GM18867 (cell line): ENCODE results near the gene SCRN2.

Source experiments
- ATAC-seq: cut with Tn5 transposase; IDR thresholded peaks from one replicate; pipeline ENCODE4 v1.9.1; 2021; ENCODE audit warnings: mild to moderate bottlenecking, moderate library complexity; ENCODE audit not compliant: unreplicated experiment

SCRN2 gene

GRCh38 chr17:47872019-47872650, 31.1 kb upstream of the SCRN2 start:
- ATAC-seq = no peak

DNA sequence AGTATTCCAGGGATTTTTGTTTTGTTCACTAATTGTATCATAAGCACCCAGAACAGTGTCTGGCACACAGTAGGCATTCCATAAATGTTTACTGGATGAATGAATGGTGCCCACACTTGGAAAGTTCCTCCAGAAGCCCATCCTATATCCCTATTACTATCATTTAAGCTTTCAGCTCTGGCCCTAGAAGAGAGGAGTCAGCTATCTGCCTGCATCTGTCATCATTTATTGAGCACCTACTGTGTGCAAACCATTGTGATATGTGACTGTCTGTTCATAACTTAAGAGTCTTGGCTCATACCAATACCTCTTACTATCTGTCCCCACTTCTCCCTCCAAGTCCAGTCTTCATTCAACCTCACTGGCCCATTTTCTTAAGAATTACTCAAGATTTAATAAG, 30.0 kb upstream of the SCRN2 start:
- ATAC-seq = no peak

- no peak for ATAC-seq
Observed at GRCh38 chr17:47870056-47870455, 29.0 kb upstream of the SCRN2 start.

- ATAC-seq = no peak
Observed at GRCh38 chr17:47869114-47869513, 28.0 kb upstream of the SCRN2 start.

- no peak for ATAC-seq
Observed at GRCh38 chr17:47867813-47868533, 26.9 kb upstream of the SCRN2 start.

DNA sequence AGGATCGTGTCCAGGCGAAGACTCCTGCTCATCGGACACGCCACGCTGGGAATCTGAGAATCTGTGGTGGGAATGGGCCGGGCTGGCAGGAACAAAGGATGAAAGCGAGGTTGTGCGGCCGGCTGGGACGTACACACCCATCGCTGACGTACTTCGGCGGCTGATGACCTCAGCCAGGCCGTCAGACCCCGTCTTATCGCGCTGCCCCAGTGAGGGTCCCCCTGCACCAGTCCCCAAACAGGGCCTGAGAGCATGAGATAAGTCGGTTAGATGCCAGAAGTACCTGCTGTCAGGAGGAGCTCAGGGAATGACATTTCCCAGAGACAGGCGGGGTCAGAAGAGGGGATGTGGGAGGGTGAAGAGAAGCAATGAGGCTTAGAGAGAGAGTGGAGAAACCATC, 25.9 kb upstream of the SCRN2 start:
- ATAC-seq = no peak

GRCh38 chr17:47864791-47865216, 23.7 kb upstream of the SCRN2 start:
- ATAC-seq = no peak

GRCh38 chr17:47862621-47863440, 21.8 kb upstream of the SCRN2 start:
- no peak for ATAC-seq

- ATAC-seq = no peak
Observed at GRCh38 chr17:47860386-47860785, 19.3 kb upstream of the SCRN2 start.

- no peak for ATAC-seq
Observed at GRCh38 chr17:47857551-47858455, 16.7 kb upstream of the SCRN2 start.

- no peak for ATAC-seq
Observed at GRCh38 chr17:47856830-47857229, 15.8 kb upstream of the SCRN2 start.

DNA sequence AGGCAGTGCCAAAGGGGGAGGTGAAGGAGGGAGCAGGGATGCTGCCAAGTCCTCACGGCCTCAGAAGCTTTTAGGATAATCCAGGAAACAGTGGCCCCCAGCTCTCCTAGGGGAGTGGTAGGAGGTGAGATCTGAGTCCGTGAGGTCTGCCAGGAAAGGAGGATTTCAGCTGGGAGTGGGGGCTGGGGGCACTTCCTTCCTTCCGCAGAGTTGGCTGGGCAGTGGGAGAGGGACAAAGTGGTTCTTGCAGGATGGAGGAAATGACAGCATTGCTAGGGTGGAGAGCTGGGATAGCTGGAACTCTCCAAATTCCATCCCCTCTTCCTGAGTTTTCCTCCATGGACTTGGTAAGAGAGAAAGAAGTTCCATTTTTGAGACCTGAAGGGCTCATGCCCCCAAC, 14.7 kb upstream of the SCRN2 start:
- ATAC-seq = no peak

DNA sequence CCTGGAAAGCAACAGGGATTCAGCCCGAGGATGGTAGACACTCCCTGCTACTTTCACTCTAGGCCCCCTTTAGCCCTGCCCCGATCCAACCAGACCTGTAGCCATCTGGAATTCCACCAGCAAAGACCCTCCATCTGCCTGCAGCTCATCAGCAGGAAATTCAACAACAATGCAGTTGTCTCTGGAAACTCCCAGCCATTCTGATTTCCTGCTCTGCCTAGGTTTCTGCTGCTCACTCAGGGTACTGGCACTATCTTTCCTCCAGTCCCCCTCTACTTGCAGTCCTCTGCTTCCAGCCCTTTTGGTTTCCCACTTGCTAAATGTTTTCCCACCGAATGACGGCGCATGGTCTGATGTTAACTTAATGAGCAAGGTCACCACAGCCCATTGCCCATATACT, 12.5 kb upstream of the SCRN2 start:
- no peak for ATAC-seq

GRCh38 chr17:47852113-47852949, 11.3 kb upstream of the SCRN2 start:
- no peak for ATAC-seq

- ATAC-seq = no peak
Observed at GRCh38 chr17:47851764-47852112, 10.7 kb upstream of the SCRN2 start.

DNA sequence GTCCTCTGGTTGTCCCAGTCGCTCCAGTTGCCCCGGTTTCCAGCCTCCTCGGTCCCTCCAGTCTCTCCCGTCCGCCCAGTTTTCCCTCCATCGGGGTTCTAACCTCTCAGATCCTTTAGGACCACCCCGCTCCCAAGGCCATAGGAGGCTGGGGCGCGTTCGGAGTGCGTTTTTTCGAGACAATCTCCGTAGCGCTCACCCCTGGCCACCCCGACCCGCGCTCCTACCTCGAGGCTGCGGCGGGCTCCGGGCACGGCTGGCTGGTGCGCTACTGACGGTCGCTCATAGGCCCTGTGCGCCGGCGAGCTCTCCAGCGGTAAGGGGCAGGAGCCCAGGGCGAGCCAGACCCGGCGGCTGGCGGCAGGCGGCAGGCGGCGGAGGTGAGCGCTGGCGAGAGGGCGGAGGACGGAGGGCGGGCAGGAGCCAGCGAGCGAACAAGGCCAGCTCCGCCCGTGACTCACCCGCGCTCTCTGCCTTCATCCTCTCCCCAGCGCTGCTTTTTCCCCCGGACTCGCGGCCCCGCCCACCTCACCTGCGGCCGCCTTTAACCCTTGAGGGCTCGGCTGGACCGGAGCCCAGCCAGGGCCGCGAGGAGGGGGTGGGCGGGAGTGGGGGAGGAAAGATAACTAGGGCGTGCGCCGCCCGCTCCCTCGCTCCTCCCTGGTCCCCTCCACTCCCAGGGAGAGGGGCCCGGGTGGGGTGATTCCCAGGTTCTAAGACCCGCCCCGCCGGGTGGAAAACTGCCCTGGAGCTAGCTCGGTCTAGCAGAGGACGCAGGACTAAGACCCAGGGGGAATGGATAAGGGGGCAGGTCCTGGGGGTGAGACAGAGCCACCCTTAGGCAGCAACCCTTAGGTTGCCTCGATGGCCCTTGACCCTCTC, 9.9 kb upstream of the SCRN2 start, which contains the start of gene SP6:
Gene SP6 (minus strand): TSS at position 472 of the 882 bp plus-strand sequence. CDS start 2,734 bp downstream, outside the sequence.
- ATAC-seq = no peak

DNA sequence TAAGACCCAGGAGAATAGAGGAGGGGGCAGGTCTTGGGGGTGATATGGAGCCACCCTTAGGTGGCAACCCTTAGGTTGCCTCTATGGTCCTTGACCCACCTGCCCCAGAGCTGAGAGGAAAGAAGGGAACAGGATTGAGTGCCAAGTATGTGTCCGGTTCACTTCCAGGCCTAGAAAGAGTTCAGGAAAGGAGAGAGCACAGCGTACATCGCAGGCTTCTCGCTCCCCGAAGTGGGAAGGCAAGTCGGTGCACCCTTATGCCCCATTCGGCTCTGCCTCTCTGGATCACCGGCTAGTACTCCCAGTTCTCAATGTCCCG, 9.3 kb upstream of the SCRN2 start:
- ATAC-seq = no peak

- no peak for ATAC-seq
Observed at GRCh38 chr17:47848198-47848513, 7.1 kb upstream of the SCRN2 start.
